ENCODE data around the gene NCS1. TPM values are rescaled to one million over a fixed set of nuclear protein-coding genes. Genes with fewer than 3 reads are reported as not detected.

The NCS1 gene
- total and polyA plus RNA-seq, 8 donors = 16.7 to 24.9 (median 19.7) TPM

- TF ChIP-seq CTCF (IDR thresholded peaks at IDR 0.05) = no peak
- Histone ChIP-seq H3K27ac (no peak overlapping the region), H3K9me3 (no peaks in the 10 kb centered on the region), H3K4me3 (peak overlapping the region in 1 of 2 donors; percentile 23), H3K27me3 (peaks cover 33 to 74% of the 10 kb centered on the region in 2 donors), H3K36me3 (no peaks in the 10 kb centered on the region), H3K4me1 (peaks cover 0 to 23% of the 10 kb centered on the region in 2 donors)
- DNase-seq = no peak
- intact Hi-C loops (cut with DNase I) = no loop called here
- no peak for ATAC-seq
Measured at GRCh38 chr9:130266236-130267098, 94.3 kb downstream of the NCS1 start.

GRCh38 chr9:130267930-130268329 lies 95.7 kb downstream of the NCS1 start:
- no peaks in the 10 kb centered on the region for H3K36me3 ChIP-seq
- H3K9me3 ChIP-seq = no peaks in the 10 kb centered on the region
- peaks cover 0 to 23% of the 10 kb centered on the region in 2 donors for H3K4me1 ChIP-seq
- no peak overlapping the region for H3K27ac ChIP-seq
- TF ChIP-seq CTCF (IDR thresholded peaks at IDR 0.05) = no peak
- DNase-seq = no peak
- peaks cover 33 to 59% of the 10 kb centered on the region in 2 donors for H3K27me3 ChIP-seq
- ATAC-seq = no peak
- no peak overlapping the region for H3K4me3 ChIP-seq
- intact Hi-C loops (cut with DNase I) = no loop called here

- H3K27me3 ChIP-seq = peaks cover 29 to 52% of the 10 kb centered on the region in 2 donors
- no peak for TF ChIP-seq CTCF (IDR thresholded peaks at IDR 0.05)
- H3K27ac ChIP-seq = peak overlapping the region; percentile 26
- no peaks in the 10 kb centered on the region for H3K9me3 ChIP-seq
- ATAC-seq = no peak
- intact Hi-C loops (cut with DNase I) = no loop called here
- H3K36me3 ChIP-seq = no peaks in the 10 kb centered on the region
- peaks cover 0 to 23% of the 10 kb centered on the region in 2 donors for H3K4me1 ChIP-seq
- no peak overlapping the region for H3K4me3 ChIP-seq
- DNase-seq = no peak
Measured at GRCh38 chr9:130268521-130269211, 96.5 kb downstream of the NCS1 start.

GRCh38 chr9:130271473-130271872 lies 99.3 kb downstream of the NCS1 start:
- H3K27me3 ChIP-seq = peaks cover 4 to 28% of the 10 kb centered on the region in 2 donors
- TF ChIP-seq CTCF (IDR thresholded peaks at IDR 0.05) = no peak
- no peaks in the 10 kb centered on the region for H3K36me3 ChIP-seq
- H3K4me3 ChIP-seq = no peak overlapping the region
- H3K27ac ChIP-seq = peak overlapping the region in 1 of 2 donors; percentile 13
- H3K4me1 ChIP-seq = peaks cover 0 to 12% of the 10 kb centered on the region in 2 donors
- H3K9me3 ChIP-seq = no peaks in the 10 kb centered on the region
- intact Hi-C loops (cut with DNase I) = no loop called here
- ATAC-seq (no peak), DNase-seq (no peak)

- no peak overlapping the region for H3K4me3 ChIP-seq
- ATAC-seq = no peak
- peaks cover 0 to 6% of the 10 kb centered on the region in 2 donors for H3K27me3 ChIP-seq
Measured at GRCh38 chr9:130275156-130275555, 103.0 kb downstream of the NCS1 start.

More at GRCh38 chr9:130275156-130275555, 103.0 kb downstream of the NCS1 start:
- DNase-seq = no peak
- no peak for TF ChIP-seq CTCF (IDR thresholded peaks at IDR 0.05)
- no peaks in the 10 kb centered on the region for H3K4me1 ChIP-seq
- intact Hi-C loops (cut with DNase I) = no loop called here
- H3K9me3 ChIP-seq = no peaks in the 10 kb centered on the region
- no peak overlapping the region for H3K27ac ChIP-seq
- H3K36me3 ChIP-seq = no peaks in the 10 kb centered on the region
